Muscle layer of duodenum (tissue), 2 donors: ENCODE data around the gene ZNF678.

Experiments
- H3K27ac ChIP-seq: one replicate; pipeline ENCODE4 v1.7.0; 2013; ENCODE audit warnings: mild to moderate bottlenecking, low read length
- H3K27me3 ChIP-seq: one replicate; pipeline ENCODE4 v1.7.0; 2013; ENCODE audit warnings: low read depth, mild to moderate bottlenecking, control low read depth, low read length
- H3K36me3 ChIP-seq, 2 donors: one replicate each; pipeline ENCODE4 v1.7.0; 2013; ENCODE audit warnings: low read length in 2 of 2, control low read depth in 1 of 2, mild to moderate bottlenecking in 1 of 2; ENCODE audit not compliant: insufficient read depth in 2 of 2, control insufficient read depth in 1 of 2
- H3K4me1 ChIP-seq, 2 donors: one replicate each; pipeline ENCODE4 v1.7.0; 2013; ENCODE audit warnings: low read length in 2 of 2, mild to moderate bottlenecking in 2 of 2, control low read depth in 1 of 2, moderate library complexity in 1 of 2; ENCODE audit not compliant: insufficient read depth in 2 of 2, control insufficient read depth in 1 of 2
- H3K4me3 ChIP-seq, 2 donors: one replicate each; pipeline ENCODE4 v1.7.0; 2013; ENCODE audit warnings: low read length in 2 of 2, low read depth in 1 of 2, mild to moderate bottlenecking in 1 of 2
- H3K9me3 ChIP-seq, 2 donors: one replicate each; pipeline ENCODE4 v1.7.0; 2013; ENCODE audit warnings: low read length in 2 of 2, control low read depth in 1 of 2, mild to moderate bottlenecking in 1 of 2; ENCODE audit not compliant: control insufficient read depth in 1 of 2
- donor health status: healthy.

ZNF678 gene

GRCh38 chr1:227725046-227725445 lies 161.7 kb downstream of the ZNF678 start:
- Histone ChIP-seq H3K9me3 (peaks cover 0 to 21% of the 10 kb centered on the region in 2 donors), H3K27ac (no peak overlapping the region), H3K36me3 (no peaks in the 10 kb centered on the region), H3K4me3 (no peak overlapping the region), H3K27me3 (no peaks in the 10 kb centered on the region), H3K4me1 (peaks cover 0 to 20% of the 10 kb centered on the region in 2 donors)

GRCh38 chr1:227726318-227726717 lies 163.0 kb downstream of the ZNF678 start:
- H3K27me3 ChIP-seq, result no peaks in the 10 kb centered on the region
- peaks cover 0 to 9% of the 10 kb centered on the region in 2 donors for H3K9me3 ChIP-seq
- no peak overlapping the region for H3K27ac ChIP-seq
- no peak overlapping the region for H3K4me3 ChIP-seq
- peaks cover 0 to 3% of the 10 kb centered on the region in 2 donors for H3K36me3 ChIP-seq
- H3K4me1 ChIP-seq, result peaks cover 0 to 28% of the 10 kb centered on the region in 2 donors
